ENCODE data around the gene RHBDL1.
A peak's percentile ranks its signal among the peaks of the same experiment; 100 is the strongest.

The RHBDL1 gene

DNA sequence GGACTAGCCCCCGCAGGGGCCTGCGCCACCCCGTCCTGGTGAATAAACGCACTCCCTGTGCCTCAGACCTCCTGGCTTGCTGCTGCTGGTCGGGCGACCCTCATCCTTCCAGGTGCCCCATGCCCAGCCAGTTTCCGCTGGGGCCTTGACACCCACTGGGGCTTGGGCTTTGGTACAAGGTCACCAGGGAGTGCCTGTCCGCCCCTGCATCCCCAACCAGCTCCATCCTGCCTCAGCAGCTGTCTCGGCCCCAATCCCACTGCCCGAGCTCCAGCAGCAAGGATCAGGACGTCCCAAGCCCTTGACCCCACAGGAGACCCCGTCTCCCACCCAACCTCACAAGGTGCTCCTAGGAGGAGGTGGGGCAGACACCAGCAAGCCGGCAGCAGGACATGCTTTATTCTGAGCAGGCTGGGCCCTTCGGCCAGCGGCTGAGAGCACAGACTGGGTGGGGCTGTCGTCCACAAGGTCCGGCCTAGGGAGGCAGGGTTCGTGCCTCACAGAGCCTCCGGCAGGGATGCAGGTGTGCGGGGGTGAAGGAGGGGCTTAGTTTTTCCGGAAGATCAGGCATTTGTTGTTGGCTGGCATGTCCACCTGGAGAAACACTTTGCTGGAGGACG is 41.3 kb upstream of the RHBDL1 start:
- peak overlapping the region; percentile 92 for H3K4me2 ChIP-seq (ENCODE audit: insufficient read depth, low read length)
- ATAC-seq (ENCODE audit: insufficient read depth, low read depth) (no peak), DNase-seq (no peak)
- H3K79me2 ChIP-seq (ENCODE audit: insufficient read depth, low read length) = peaks cover 23% of the 10 kb centered on the region
- TF ChIP-seq, protein P1, sequence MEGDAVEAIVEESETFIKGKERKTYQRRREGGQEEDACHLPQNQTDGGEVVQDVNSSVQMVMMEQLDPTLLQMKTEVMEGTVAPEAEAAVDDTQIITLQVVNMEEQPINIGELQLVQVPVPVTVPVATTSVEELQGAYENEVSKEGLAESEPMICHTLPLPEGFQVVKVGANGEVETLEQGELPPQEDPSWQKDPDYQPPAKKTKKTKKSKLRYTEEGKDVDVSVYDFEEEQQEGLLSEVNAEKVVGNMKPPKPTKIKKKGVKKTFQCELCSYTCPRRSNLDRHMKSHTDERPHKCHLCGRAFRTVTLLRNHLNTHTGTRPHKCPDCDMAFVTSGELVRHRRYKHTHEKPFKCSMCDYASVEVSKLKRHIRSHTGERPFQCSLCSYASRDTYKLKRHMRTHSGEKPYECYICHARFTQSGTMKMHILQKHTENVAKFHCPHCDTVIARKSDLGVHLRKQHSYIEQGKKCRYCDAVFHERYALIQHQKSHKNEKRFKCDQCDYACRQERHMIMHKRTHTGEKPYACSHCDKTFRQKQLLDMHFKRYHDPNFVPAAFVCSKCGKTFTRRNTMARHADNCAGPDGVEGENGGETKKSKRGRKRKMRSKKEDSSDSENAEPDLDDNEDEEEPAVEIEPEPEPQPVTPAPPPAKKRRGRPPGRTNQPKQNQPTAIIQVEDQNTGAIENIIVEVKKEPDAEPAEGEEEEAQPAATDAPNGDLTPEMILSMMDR (IDR thresholded peaks at IDR 0.05; ENCODE audit: borderline replicate concordance, extremely low read depth, low read length, poor library complexity, severe bottlenecking) = no peak
- no peak for TF ChIP-seq EZH2 (IDR thresholded peaks at IDR 0.05; ENCODE audit: borderline replicate concordance, low read depth, low read length, severe bottlenecking)
- no peak overlapping the region for H3K27ac ChIP-seq (ENCODE audit: low read length)
- H3K9me3 ChIP-seq (ENCODE audit: insufficient read depth, low read length, severe bottlenecking) = no peaks in the 10 kb centered on the region
- peaks cover 27% of the 10 kb centered on the region for H3K4me1 ChIP-seq (ENCODE audit: insufficient read depth, low read length)
- peaks cover 31% of the 10 kb centered on the region for H4K20me1 ChIP-seq (ENCODE audit: insufficient read depth, low read length)
- no peak overlapping the region for H2AFZ ChIP-seq (ENCODE audit: low read depth, low read length)
- peak overlapping the region in 1 of 2 experiments; percentile 19; a peak in 1 of 4 replicates for H3K4me3 ChIP-seq (ENCODE audit: low read depth in 1 of 2, low read length in 2 of 2)
- H3K27me3 ChIP-seq (ENCODE audit: insufficient read depth, low read length, poor library complexity) = no peaks in the 10 kb centered on the region
- H3K9ac ChIP-seq (ENCODE audit: low read depth, low read length) = peak overlapping the region; percentile 92; the same call in 1 of the 2 replicates
- peaks cover 17% of the 10 kb centered on the region for H3K36me3 ChIP-seq (ENCODE audit: insufficient read depth, low read length)

DNA sequence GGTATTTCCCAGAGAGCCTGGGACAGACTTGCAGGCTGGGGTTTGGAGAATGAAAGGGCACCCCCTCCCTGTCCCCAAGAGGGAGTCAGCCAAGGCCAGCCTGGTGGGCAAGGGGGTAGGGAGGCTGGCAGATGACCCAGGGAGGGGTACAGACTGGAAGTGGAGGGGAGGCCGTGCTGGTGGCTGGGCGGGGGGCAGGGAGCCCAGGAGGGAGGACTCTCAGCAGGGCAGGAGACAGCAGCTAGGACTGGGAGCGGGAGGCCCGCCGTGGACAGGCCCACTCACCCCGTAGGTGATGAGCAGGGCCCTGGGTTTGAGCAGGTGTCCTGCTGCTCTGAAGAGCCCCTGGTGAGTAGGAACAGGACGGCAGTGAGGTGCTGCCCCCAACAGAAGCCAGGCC is 40.5 kb upstream of the RHBDL1 start:
- peak overlapping the region; percentile 92 for H3K9ac ChIP-seq (ENCODE audit: low read depth, low read length)
- peaks cover 28% of the 10 kb centered on the region for H4K20me1 ChIP-seq (ENCODE audit: insufficient read depth, low read length)
- peak overlapping the region; percentile 80 to 84; a peak in 3 of 4 replicates for H3K4me3 ChIP-seq (ENCODE audit: low read depth in 1 of 2, low read length in 2 of 2)

DNA sequence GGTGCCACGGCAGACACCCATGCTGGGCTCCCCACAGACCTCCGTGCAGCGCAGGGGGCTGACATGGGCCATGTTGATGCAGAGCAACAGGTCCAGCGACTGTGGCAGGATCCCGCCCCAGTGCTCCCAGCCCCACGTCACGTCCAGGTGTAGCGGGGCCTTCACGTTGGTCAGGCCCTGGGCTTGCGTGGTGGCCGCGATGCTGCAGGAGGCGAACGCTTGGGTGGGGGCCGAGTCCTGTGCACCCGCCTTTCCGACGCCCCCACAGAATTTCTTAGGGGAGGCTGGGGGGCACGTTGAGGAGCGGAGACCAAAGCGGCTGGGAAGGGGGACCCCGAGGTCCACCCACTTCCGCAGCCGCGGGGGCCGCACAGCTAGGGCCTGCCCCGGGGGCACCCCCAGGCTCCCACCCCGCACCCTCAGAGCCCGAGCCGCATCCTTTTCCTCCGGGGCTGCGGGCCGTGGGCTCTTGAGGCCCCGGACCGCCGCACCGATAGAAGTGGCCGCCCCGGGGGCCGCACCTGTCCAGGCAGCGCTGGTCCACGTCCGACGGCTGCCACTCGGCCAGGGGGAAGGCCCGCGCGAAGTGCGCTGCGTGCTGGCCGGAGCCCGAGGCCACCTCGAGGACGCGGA is 39.8 kb upstream of the RHBDL1 start:
- H3K9me3 ChIP-seq (ENCODE audit: insufficient read depth, low read length, severe bottlenecking) = no peaks in the 10 kb centered on the region
- peaks cover 27% of the 10 kb centered on the region for H3K4me1 ChIP-seq (ENCODE audit: insufficient read depth, low read length)
- peaks cover 25% of the 10 kb centered on the region for H4K20me1 ChIP-seq (ENCODE audit: insufficient read depth, low read length)
- peak overlapping the region; percentile 80 to 84 for H3K4me3 ChIP-seq (ENCODE audit: low read depth in 1 of 2, low read length in 2 of 2)
- no peak for TF ChIP-seq EZH2 (IDR thresholded peaks at IDR 0.05; ENCODE audit: borderline replicate concordance, low read depth, low read length, severe bottlenecking)
- TF ChIP-seq, protein P1 (IDR thresholded peaks at IDR 0.05; ENCODE audit: borderline replicate concordance, extremely low read depth, low read length, poor library complexity, severe bottlenecking) = no peak
- H3K79me2 ChIP-seq (ENCODE audit: insufficient read depth, low read length) = peaks cover 23% of the 10 kb centered on the region
- no peaks in the 10 kb centered on the region for H3K27me3 ChIP-seq (ENCODE audit: insufficient read depth, low read length, poor library complexity)
- peak overlapping the region; percentile 92 for H3K9ac ChIP-seq (ENCODE audit: low read depth, low read length)
- H3K36me3 ChIP-seq (ENCODE audit: insufficient read depth, low read length) = peaks cover 17% of the 10 kb centered on the region
- H2AFZ ChIP-seq (ENCODE audit: low read depth, low read length) = peak overlapping the region; percentile 86
- peak; percentile 6; the same call in 2 of the 3 replicates for ATAC-seq (ENCODE audit: insufficient read depth, low read depth)
- H3K27ac ChIP-seq (ENCODE audit: low read length) = peak overlapping the region; percentile 84
- DNase-seq = peak; percentile 27
- H3K4me2 ChIP-seq (ENCODE audit: insufficient read depth, low read length) = peak overlapping the region; percentile 92

More for the DNA sequence above, 40.5 kb upstream of the RHBDL1 start:
- Histone ChIP-seq H3K4me2 (ENCODE audit: insufficient read depth, low read length) (peak overlapping the region; percentile 92), H3K27ac (ENCODE audit: low read length) (peak overlapping the region; percentile 84), H3K79me2 (ENCODE audit: insufficient read depth, low read length) (peaks cover 23% of the 10 kb centered on the region), H3K36me3 (ENCODE audit: insufficient read depth, low read length) (peaks cover 17% of the 10 kb centered on the region), H2AFZ (ENCODE audit: low read depth, low read length) (no peak overlapping the region), H3K27me3 (ENCODE audit: insufficient read depth, low read length, poor library complexity) (no peaks in the 10 kb centered on the region), H3K4me1 (ENCODE audit: insufficient read depth, low read length) (peaks cover 27% of the 10 kb centered on the region), H3K9me3 (ENCODE audit: insufficient read depth, low read length, severe bottlenecking) (no peaks in the 10 kb centered on the region)
- DNase-seq (no peak), ATAC-seq (ENCODE audit: insufficient read depth, low read depth) (no peak)
- TF ChIP-seq, protein P1 (IDR thresholded peaks at IDR 0.05; ENCODE audit: borderline replicate concordance, extremely low read depth, low read length, poor library complexity, severe bottlenecking) = no peak
- no peak for TF ChIP-seq EZH2 (IDR thresholded peaks at IDR 0.05; ENCODE audit: borderline replicate concordance, low read depth, low read length, severe bottlenecking)
